ENCODE data around the gene GSK3B.

DNA sequence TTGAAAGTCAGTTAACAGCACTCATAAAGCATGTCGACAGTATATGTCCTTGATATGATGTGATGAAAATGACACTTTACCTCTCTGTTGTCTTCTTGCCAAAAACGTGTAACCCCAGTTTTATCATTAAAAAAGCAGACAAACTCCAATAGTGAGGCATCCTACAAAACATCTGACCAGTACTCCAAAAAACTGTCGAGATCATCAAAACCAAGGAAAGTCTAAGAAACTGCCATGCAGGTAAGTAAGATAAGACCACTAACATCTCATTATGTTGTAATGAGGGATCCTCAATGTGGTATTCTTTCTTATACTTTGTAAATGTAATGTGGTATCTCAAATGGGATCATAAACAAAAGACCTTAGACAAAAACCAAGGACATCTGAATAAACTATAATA lies 160.0 kb downstream of the GSK3B start:
- TF ChIP-seq EZH2phosphoT487 (IDR thresholded peaks at IDR 0.05; ENCODE audit: insufficient read depth, low read depth) (no peak), EZH2 (IDR thresholded peaks at IDR 0.05; ENCODE audit: insufficient read depth, poor library complexity, severe bottlenecking) (no peak)
